Measurements from ENCODE around the gene C6orf136.
A peak's percentile ranks its signal among the peaks of the same experiment; 100 is the strongest.

- TF ChIP-seq CTCF (IDR thresholded peaks at IDR 0.05 in 2 of 3, conservative IDR thresholded peaks at IDR 0.05 in 1 of 3; ENCODE audit: borderline replicate concordance in 1 of 3, insufficient read depth in 1 of 3, low read depth in 2 of 3, low read length in 2 of 3), result no peak
- peak; percentile 41 for TF ChIP-seq POLR2A (IDR thresholded peaks at IDR 0.05; ENCODE audit: borderline replicate concordance, extremely low read depth, insufficient read depth, insufficient read length)
- TF ChIP-seq TCF7L2 (IDR thresholded peaks at IDR 0.05; ENCODE audit: borderline replicate concordance, extremely low read depth, insufficient read depth, insufficient read length), result no peak
- TF ChIP-seq ATF3 (IDR thresholded peaks at IDR 0.05), result no peak
- TF ChIP-seq EZH2 (IDR thresholded peaks at IDR 0.05), result no peak
- TF ChIP-seq REST (IDR thresholded peaks at IDR 0.05; ENCODE audit: low read depth), result no peak
- TF ChIP-seq MAX (IDR thresholded peaks at IDR 0.05), result peak; percentile 77; the same call in 1 of the 2 replicates
- no peak for TF ChIP-seq CEBPB (IDR thresholded peaks at IDR 0.05; ENCODE audit: low read depth)
- TF ChIP-seq POLR2AphosphoS5 (IDR thresholded peaks at IDR 0.05; ENCODE audit: low read depth, low read length), result peak; percentile 40; the same call in 1 of the 2 replicates
- TF ChIP-seq ZNF274 (IDR thresholded peaks at IDR 0.05; ENCODE audit: low read depth, low read length), result no peak
- no peak for TF ChIP-seq RAD21 (IDR thresholded peaks at IDR 0.05; ENCODE audit: low read depth)
Observed at GRCh38 chr6:30647242-30648116, 546 bp downstream of the C6orf136 start.
